Stimulated activated CD4-positive, alpha-beta T cell treated with anti-CD3 and anti-CD28 coated beads, Interleukin-2, amount 100 ng/mL, for 4 hours (primary cell): ENCODE measurements around the gene DNMT3A.

ENCODE experiments used
- DNase-seq: peaks from one replicate; pipeline ENCODE4 v3.0.0-alpha.2; 2020; ENCODE audit warnings: low read depth

The DNMT3A gene

DNA sequence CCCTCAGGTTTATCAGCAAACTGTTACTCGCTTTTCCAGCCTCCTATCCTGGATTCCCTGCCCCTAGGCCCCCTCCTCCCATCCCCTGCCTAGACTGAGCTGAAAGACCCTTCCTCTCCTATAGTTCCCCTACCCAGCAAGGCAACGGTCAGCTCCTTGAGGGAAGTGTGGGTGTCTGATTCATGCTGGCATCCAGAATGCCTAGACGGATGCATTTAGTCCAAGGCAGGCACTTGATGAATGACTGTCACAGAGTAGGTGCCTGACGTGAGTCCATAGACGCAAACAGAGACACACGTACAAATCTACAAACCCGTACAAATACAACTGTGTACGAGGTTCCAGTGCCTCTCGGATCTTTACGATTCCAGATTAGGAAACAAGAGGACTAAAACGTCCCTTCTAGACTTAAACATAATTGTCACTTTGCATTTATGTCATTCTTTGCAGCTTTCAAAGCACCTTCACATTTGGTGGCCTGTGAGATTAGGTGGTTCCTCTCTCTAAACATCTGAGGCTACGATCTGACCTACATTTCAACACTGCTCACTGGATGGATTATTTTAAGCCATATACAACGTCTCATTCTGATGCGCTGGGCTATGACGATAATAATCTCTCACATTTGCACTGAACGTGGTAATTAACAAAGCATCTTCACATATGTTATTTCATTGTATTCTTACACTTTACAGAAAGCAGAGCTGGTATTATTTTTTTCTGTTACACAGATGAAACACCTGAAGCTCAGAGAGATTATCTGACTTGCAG lies 36.7 kb downstream of the DNMT3A start:
- DNase-seq = no peak

DNA sequence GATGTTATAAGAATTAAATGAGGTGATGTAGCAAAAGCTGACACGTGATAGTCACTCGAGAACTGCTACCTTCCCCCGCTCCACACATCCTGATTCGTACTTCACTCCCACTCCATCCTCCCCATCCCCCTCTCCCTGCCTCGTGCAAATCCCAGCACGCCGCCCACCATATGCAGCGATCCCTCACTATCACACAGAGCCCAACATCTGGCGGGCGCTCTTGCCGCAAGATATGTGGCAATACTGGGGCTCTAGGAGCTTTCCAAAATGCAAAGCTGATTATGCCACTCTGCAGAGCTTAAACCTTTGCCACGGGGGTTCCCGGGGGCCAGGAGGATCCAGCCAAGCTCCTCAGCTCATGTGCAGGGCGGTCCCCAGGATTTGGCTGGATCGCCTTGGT lies 37.4 kb downstream of the DNMT3A start:
- DNase-seq = no peak

- no peak for DNase-seq
Measured at GRCh38 chr2:25303633-25304236, 38.0 kb downstream of the DNMT3A start.

DNA sequence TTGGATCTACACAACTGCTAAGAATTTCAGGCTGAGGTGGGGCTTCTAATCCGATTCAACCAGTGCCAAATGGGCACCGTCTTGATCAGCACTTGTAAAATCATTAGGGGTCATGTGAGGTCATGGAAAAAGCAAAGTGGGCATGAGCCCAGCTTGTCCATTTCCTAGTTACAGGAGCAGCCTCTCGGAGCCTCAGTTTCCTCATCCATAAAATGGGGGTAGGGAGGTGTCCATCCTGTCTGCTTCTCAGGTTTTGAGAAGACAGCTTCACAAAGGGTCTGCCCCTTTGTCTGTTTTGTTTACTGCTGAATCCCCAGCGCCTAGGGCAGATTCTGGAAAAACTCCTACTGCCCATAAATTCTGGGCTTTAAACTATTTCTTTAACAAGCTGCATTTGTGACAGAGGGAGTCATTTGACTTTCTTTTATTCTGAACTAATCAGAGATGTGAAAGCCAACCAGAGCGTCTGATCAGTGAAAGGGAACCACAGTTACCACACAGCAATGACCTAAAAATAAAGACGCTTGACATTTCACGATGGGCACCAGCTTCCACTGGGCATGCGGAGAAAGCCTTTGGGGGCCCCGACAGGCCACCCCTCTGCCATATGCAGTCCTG lies 38.9 kb downstream of the DNMT3A start:
- no peak for DNase-seq

DNA sequence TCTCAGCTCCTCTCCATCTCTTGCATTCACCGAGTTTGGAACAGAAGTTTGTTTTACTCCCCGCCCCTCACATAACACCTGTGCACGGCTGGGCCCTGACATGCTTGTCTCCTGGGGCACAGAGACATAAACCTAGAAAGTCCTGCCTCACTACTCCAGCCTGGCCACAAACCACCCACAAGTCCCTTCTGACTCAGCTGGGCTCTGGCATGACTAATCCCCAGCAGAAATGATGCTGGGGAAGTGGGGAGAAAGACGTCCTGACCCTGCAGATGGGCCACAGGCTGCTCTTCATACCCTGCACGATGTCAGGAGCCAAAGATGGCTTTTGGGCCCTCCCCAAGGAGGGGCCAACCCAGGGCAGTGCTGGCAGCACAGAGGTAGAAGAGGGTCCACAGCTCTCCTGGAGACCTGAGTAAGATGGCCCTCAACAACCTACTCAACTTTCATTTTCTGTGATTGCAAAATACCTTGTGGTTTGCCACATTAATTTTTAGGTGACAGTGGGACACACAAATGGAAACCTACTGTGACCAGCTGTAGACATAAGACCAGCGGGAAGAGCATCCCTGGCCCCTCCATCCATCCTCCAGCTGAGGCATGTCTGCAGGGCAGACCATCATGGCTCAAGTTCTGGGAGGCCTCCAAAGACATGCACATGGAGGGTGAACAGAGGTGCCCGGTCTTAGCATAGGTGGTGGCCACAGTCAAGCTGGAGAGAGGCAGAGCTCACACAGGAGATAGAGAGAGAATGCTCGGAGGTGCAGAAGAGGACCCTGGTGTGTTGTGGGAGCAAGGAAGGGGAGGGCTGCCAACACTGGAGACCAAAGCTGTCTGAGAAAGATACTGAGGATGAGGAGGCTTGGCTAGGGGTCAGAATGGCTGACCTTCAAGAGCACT lies 40.0 kb downstream of the DNMT3A start:
- DNase-seq = peak; percentile 54

- no peak for DNase-seq
Measured at GRCh38 chr2:25300001-25300400, 41.7 kb downstream of the DNMT3A start.

- DNase-seq = no peak
Measured at GRCh38 chr2:25298776-25299431, 42.8 kb downstream of the DNMT3A start.

DNA sequence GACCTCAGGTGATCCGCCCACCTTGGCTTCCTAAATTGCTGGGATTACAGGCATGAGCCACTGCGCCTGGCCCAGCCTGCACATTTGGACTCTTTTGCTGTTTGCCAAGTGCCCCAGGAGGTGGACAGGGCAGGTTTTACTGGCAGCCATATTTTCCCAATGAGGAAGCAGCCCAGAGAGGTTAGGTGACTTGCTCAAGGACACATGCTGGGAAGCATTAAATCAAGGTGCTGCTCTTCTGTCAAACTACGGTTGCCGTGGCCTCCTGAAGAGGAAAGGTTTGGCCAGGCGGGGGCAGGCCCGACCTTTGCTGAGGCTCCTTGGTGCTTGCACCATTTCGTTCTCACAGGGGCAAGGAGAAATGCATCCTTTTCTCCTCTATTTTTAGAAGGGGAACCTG lies 44.0 kb downstream of the DNMT3A start:
- no peak for DNase-seq

DNA sequence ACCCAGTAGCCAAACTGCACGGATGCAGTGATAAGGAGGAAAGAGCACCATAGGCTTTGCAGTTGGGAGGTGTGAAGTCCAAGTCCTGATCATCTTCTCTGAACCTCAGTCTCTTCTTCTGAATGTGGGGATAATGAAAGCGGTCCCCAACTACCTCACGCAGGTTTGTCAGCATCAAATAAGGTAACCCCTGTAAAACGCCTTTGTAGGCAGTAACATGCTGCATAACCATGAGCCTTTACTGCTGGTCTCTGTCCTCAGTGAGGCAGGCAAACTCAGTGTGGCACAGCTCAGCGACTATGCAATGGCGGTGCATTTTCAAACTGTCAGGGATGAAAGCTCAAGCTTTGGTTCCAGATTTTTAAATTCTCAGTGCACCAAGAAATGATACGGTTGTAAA lies 46.1 kb downstream of the DNMT3A start:
- DNase-seq = no peak

- peak; percentile 47 for DNase-seq
Measured at GRCh38 chr2:25294573-25295462, 46.9 kb downstream of the DNMT3A start.

DNA sequence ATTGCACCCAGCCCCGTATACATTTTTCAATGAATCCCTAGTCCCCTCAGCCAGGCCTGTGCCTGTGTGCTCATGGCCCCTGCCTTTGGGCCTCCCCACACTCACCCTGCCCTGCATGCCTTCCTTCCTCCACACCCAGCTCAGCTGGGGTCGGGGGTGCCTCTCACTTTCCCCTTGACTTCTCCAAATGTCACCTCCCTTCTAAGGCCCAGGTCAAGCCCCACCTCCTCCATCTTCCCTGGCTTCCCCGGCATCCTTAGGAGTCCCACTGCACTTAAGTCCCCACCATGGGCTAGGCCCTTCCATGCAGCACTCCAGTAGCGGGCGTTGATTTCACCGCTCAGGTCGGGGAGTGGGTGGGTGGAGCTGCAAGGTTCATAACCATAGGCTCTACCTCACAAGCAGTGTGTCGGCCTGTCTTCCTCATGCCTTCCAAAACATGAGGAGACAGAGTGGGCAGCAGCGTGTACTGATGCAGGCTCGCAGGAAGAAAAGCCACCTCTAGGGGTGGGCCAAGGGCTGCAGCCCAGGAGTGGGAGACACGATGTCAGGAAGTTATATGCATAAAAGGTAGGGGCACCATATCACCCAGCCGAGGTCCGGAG lies 47.7 kb downstream of the DNMT3A start:
- DNase-seq = no peak

DNA sequence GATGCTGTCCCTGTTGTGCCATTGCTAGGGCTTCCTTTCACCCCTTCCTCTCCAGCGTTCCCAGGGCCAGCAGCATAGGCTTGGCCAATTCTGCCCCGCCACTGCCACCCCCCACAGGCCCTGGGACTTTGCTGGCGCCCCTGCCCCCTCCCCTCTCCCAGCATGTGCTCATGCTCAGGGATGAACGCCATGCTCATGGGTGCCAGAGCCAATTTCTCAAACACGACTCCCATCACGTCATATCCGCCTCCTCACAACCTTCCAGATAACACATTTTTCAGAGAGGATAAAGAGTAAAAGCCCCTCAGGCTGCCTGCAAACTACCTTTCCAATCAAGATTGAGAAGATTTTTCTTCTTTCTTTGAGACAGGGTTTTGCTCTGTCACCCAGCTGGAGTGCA lies 48.6 kb downstream of the DNMT3A start:
- DNase-seq = no peak

- DNase-seq = no peak
Measured at GRCh38 chr2:25292408-25292807, 49.3 kb downstream of the DNMT3A start.

DNA sequence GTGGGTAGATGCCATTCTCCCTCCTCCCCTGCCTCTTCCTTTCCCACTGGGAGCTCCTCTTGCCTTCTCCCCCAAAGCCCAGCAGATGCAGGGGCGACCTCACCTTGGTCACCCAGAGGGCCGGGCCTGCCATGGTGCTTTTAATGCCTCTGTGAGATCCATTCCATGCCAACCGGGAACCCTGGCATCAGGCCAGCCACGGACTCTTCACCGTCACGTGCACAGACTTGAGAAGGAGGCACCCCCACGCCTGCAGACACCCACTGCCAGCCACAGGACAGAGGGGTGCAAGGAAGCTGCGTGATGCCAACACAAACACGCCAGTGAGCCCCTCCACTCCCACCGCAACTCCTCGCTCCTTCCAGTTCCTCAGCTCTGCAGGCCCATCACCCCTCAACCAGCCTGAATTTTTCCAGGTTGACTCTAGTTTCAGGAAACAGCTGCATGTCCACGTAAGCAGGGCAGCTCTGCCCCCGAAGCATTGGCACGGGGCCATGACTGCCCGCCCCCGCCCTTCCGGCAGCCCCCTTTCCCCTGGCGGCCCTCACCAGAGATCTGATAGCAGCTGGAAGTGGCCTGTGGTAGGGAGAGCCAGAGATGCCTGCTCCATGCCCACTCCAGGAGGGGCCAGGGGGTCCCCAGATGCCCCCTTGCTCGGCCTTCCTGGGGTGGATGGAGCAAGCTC lies 50.8 kb downstream of the DNMT3A start:
- no peak for DNase-seq

DNA sequence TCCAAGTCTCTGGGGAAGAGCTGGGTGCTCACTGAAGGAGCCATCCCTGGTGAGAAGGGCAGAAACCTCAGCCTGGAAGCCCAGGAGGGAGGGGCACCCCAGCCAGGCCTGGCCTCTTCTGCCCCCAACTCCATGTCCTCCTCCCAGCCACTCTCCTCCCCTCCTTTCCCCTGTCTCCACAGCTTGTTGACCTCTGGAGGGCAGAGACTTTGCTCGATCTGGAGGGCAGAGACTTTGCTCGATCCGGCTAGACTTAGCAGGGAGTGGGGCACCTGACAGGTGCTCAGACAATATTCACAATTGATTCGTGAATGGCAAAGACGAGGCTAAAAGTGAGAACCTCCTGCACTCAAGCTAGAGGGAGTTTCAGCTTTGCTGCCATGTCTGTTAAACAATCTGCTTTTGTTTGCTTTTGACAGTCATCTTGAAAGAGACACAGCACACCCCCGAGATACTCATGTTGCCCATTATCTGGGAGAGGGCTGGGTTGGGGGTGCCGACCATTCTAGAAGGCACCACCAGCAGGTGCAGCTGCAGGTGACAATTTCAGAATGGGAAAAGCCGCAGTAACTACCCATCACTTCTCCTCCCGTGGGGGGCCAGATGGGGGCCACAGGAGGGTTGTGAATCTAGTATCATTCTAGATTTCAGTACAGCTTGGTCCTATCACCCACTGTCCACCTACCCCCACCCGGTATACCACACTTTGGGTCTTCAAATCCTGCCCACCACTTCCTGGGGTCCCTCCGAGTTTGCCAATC lies 54.8 kb downstream of the DNMT3A start:
- DNase-seq = no peak

DNA sequence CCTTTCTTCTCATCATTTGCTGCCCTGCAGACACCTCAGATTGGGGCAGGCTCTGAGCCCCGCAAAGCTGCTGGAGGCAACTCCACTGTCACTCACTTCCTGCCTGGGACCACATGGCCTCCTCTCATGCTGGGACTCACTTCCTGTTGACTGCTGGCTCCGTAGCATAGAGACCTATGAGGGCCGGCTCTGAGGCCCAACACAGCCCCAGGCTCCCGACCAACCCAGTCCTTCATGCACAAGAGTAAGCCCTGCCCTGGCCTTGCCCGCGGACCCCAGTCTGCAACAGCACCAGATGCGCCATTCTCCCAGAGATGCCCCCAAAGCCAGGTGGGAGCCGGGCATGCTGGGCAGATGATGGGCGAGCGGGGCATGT lies 55.7 kb downstream of the DNMT3A start:
- DNase-seq = no peak

GRCh38 chr2:25285265-25286024 lies 56.3 kb downstream of the DNMT3A start:
- no peak for DNase-seq

DNA sequence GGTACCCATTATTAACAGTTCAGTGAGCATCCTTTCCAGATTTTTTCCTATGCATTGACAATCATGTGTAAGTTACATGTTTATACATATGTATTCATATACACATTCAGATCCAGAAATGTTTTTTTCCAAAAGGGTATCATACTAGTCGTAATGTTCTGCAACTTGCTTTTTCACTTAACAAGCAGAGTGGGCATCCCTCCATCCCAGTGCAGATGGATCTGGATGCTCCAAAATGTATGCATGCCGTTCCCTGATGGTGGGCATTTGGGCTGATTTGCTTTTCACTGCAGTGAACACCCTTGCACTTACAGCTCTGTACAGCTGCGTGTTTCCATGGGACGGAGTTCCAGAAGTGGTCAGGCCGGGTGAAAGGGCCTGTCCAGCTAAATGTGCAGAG lies 57.0 kb downstream of the DNMT3A start:
- DNase-seq = no peak
